Measurements from ENCODE around the gene EFCAB11.

- TF ChIP-seq CTCF (IDR thresholded peaks at IDR 0.05; ENCODE audit: control extremely low read depth in 1 of 3, insufficient read depth in 1 of 3, low read depth in 1 of 3, low read length in 3 of 3), result no peak
- no peak for TF ChIP-seq TCF12 (IDR thresholded peaks at IDR 0.05; ENCODE audit: low read depth, low read length)
- no peak for TF ChIP-seq MAX (IDR thresholded peaks at IDR 0.05)
- no peak for TF ChIP-seq NRF1 (IDR thresholded peaks at IDR 0.05; ENCODE audit: low read depth, low read length)
- TF ChIP-seq SAP30 (IDR thresholded peaks at IDR 0.05; ENCODE audit: insufficient read depth, insufficient replicate concordance, low read length), result no peak
- TF ChIP-seq CHD2 (IDR thresholded peaks at IDR 0.05; ENCODE audit: low read length), result no peak
- TF ChIP-seq POU5F1 (IDR thresholded peaks at IDR 0.05; ENCODE audit: low read depth, low read length), result no peak
- TF ChIP-seq CEBPB (IDR thresholded peaks at IDR 0.05; ENCODE audit: low read depth, low read length), result no peak
- TF ChIP-seq TAF7 (optimal IDR thresholded peaks at IDR 0.05; ENCODE audit: borderline replicate concordance, low read depth, low read length), result no peak
Measured at GRCh38 chr14:89906000-89906399, 48.5 kb downstream of the EFCAB11 start.
